ENCODE results near the gene PARP6. TPM values are rescaled to one million over a fixed set of nuclear protein-coding genes. Genes with fewer than 3 reads are reported as not detected.

Gene PARP6
- total and polyA plus RNA-seq, 9 of the 15 experiments (the other 6 are each of a cell fraction or from before 2014, with no cell fraction given) = 14.8 to 83.2 (median 28.3) TPM

DNA sequence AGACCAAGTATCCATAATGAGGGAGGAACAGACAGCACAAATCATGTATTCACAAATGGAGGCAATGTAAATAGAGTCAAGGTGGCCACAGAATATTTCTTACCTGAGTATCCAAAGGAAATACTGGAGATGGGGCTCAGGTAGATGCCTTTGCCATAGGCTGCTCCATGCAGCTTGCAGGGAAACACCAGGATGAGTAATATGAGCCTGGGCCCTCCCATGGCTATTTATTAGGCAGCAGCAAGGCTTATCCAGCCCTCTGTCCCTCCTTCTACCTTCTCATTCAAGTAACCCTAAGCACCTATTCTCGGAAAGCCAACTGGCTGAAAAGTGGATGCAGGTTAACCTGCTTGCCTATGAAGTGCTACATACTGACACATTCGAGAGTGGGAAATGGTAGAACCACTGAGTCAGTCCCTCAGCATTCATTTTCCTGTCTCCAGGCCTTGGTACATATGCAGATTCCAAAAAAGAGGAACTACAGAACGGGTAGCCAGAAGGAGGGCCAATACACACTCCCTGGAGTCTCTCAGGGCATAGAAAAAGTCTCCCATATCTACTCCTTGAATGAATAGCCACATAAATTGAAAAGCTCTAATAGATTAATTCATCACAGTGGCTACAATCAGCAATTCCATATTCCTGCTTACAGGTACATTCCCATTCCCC, 23.1 kb downstream of the PARP6 start (continued):
- TF ChIP-seq, protein P1, sequence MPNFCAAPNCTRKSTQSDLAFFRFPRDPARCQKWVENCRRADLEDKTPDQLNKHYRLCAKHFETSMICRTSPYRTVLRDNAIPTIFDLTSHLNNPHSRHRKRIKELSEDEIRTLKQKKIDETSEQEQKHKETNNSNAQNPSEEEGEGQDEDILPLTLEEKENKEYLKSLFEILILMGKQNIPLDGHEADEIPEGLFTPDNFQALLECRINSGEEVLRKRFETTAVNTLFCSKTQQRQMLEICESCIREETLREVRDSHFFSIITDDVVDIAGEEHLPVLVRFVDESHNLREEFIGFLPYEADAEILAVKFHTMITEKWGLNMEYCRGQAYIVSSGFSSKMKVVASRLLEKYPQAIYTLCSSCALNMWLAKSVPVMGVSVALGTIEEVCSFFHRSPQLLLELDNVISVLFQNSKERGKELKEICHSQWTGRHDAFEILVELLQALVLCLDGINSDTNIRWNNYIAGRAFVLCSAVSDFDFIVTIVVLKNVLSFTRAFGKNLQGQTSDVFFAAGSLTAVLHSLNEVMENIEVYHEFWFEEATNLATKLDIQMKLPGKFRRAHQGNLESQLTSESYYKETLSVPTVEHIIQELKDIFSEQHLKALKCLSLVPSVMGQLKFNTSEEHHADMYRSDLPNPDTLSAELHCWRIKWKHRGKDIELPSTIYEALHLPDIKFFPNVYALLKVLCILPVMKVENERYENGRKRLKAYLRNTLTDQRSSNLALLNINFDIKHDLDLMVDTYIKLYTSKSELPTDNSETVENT (CRISPR knock-in tag; IDR thresholded peaks at IDR 0.05) = no peak
- no peak for TF ChIP-seq IRF2 (CRISPR knock-in tag; IDR thresholded peaks at IDR 0.05)
- TF ChIP-seq ZNF77 (CRISPR knock-in tag; IDR thresholded peaks at IDR 0.05) = no peak
- TF ChIP-seq ZNF561 (CRISPR knock-in tag; conservative IDR thresholded peaks at IDR 0.05) = no peak

DNA sequence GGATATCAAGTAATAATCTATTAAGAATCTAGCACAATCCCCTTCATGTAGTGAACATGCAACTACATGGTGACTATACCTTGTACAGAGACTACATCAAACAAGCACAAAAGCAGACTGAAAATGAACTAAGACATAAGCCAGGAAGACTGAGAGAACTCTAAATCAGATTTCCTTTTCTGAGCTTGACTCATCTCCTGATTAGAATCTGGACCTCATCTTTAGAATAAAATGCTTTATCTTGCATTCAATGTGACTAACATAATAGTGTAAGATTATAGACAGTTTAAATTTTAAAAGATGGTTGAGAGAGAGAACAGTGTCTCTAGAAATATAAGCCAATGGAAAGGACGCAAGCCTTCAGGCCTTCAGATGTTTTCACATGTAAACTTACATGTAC, 23.8 kb downstream of the PARP6 start:
- ChIA-PET CTCF (ENCODE audit: low intra/inter-chr PET ratio) (no interaction called here), POLR2A (no interaction called here)
- ATAC-seq = no peak
- H4K20me1 ChIP-seq (replicated peaks; ENCODE audit: control insufficient read depth, insufficient read depth, low read length) = no peaks in the 10 kb centered on the region; the same call in 1 of the 2 replicates
- in situ Hi-C loops (cut with MboI) = no loop called here
- H3K27me3 ChIP-seq (ENCODE audit: control insufficient read depth in 2 of 2, insufficient read depth in 2 of 2, low read length in 2 of 2) = no peaks in the 10 kb centered on the region
- no peaks in the 10 kb centered on the region for H3K9me3 ChIP-seq (replicated peaks; ENCODE audit: control insufficient read depth, insufficient read depth, low read depth, low read length)
- 100% methylated on average over 1 of the region's 1 CpG for WGBS (ENCODE audit: insufficient coverage, low coverage, missing lambda C conversion rate)
- BruUV-seq (replicated peaks) = no TSS peak
- no peaks in the 10 kb centered on the region for H3K9me1 ChIP-seq (ENCODE audit: control insufficient read depth, insufficient read depth, low read length)
- H3K4me1 ChIP-seq (replicated peaks in 1 of 2; ENCODE audit: control insufficient read depth in 2 of 2, insufficient read depth in 2 of 2, low read length in 2 of 2) = no peaks in the 10 kb centered on the region
- H3K36me3 ChIP-seq (ENCODE audit: control insufficient read depth, insufficient read depth, low read length) = peaks cover 72% of the 10 kb centered on the region
- H3K9ac ChIP-seq (ENCODE audit: insufficient read depth in 1 of 2, low read depth in 2 of 2, low read length in 2 of 2) = no peak overlapping the region
- TF ChIP-seq NEUROD1 (IDR thresholded peaks at IDR 0.05; ENCODE audit: borderline replicate concordance, low read depth, low read length, partially characterized antibody) (no peak), PML (IDR thresholded peaks at IDR 0.05; ENCODE audit: low read length) (no peak), ZNF695 (CRISPR knock-in tag; IDR thresholded peaks at IDR 0.05) (no peak), PRPF4 (IDR thresholded peaks at IDR 0.05; ENCODE audit: insufficient read depth, low read depth, low read length, poor library complexity, severe bottlenecking) (no peak)
- no peak for DNase-seq (ENCODE audit: extremely low read depth in 1 of 4, low spot score in 3 of 4)
- no peak overlapping the region for H3K4me3 ChIP-seq
- H2AFZ ChIP-seq (ENCODE audit: low read depth, low read length) = no peak overlapping the region
- no peak for FAIRE-seq
- intact Hi-C loops (cut with micrococcal nuclease) = no loop called here
- H3K27ac ChIP-seq (ENCODE audit: extremely low read depth, low read depth, low read length) = no peak overlapping the region
- no peak overlapping the region for H3K4me2 ChIP-seq (ENCODE audit: insufficient read depth, low read length)
- H3K79me2 ChIP-seq (ENCODE audit: control insufficient read depth, insufficient read depth, low read length) = no peaks in the 10 kb centered on the region
